Vein endothelial cell (primary cell): ENCODE data around the gene LPAR2. TPM values are rescaled to one million over a fixed set of nuclear protein-coding genes. Genes with fewer than 3 reads are reported as not detected.

ENCODE experiments used
- total RNA-seq: library from RNA; depleted of rRNA; stranded (reverse); fragments of >200 nt; gene quantifications from 2 replicates; pipeline ENCODE4 v1.2.3, GENCODE V29; 2012

Gene LPAR2
- total RNA-seq = 1.3 and 1.8 TPM in 2 replicates

GRCh38 chr19:19627621-19628500, at the start of gene LPAR2:
Gene LPAR2 (minus strand): TSS chr19:19628220. CDS start chr19:19627275, 945 bp downstream.

DNA sequence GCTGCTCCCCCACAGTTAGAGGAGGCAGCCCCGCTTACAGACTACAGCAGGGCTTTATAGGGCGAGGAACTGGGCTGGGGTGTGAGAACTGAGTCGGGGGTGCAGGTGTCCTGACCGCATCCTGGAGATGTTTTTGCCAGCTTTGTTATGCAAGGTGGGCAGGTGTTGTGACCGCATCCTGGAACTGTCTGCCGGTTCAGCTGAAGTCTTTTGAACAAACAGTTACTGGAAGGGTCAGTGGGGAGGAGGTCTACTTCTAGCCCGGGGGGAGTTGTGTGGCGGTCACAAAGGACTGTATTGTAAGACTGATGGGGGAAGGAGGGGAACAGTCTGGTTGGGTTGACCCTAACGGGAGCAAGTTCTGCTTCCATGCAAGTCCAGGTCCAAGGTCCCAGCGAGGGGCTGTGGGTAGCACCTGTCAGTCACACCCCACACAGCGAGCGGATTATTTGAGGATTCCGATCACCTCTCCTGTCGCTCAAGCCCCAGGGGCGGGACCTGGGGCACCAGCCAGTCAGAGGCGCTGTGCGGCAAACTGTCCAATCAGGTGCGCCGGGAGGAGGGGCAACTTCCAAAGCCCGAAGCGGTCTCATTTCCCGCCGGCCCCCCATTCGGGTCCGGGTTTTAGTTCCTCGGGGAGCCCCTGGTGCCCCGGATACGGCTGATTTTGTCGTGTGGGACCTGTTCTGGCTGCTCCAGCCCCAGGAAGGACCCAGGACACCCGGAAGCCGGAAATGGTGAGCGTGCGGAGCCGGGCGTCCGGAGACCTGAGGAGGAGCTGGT, 40.4 kb upstream of the LPAR2 start, which contains the start of gene ZNF101:
ZNF101 (plus strand) TSS at position 610 of the 783 bp plus-strand sequence; CDS start at position 735, 125 bp downstream.

GRCh38 chr19:19663256-19664120, 35.5 kb upstream of the LPAR2 start, which contains the start of gene ATP13A1:
Gene ATP13A1 (minus strand): TSS chr19:19663676. CDS start chr19:19663666, 10 bp downstream.

GRCh38 chr19:19643158-19644053, 15.4 kb upstream of the LPAR2 start, which contains the start of gene GMIP:
Gene GMIP (minus strand): TSS chr19:19643657. CDS start chr19:19643529, 128 bp downstream.

DNA sequence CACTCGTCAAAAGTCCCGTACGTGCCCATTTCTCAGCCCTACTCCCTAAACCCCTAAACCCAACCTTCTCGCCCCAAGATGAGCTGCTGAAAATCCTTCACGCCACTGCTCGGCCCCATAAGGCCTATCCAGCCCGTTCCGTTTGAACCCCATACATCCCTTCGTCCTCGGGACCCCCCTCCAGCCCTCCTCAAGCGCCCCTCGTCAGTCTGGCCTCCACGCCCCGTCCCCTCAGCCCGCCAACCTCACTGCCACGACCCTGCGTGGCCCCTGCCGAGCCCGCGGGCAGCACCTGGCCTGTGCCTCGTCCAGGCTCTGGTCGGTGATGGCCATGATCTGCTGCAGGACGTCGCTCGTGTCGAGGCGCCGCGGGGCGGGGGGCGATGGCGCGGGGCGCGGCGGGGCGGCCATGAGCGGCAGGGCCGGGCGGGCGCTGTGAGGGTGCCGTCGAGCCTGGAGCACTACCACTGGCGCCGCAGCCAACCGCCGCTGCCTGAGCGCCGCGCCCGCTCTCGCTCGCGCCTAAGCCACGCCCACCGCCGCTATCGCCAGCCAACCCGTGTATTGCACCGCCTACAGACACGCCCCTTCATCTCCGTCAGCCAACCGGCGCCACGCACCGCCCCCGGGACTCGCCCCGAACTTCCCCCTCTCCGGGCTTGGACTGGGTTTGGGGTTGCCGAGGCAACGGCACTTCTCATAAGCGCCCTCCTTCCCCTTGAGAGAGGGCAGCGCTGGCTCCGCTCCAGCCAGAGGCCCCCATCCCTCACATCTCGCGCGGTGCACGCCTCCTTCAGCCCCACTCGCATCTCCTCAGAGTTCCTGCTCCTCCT, 9.6 kb downstream of the LPAR2 start, which contains the start of gene PBX4:
PBX4 (minus strand) TSS at position 469 of the 833 bp plus-strand sequence; CDS start at position 411, 58 bp downstream.

Other genes starting within 250 kb of the LPAR2 start
- 91.4 and 101 TPM in 2 replicates for gene GATAD2A, start 222.5 kb downstream of the LPAR2 start, total RNA-seq
- gene TSSK6, start 112.7 kb downstream of the LPAR2 start, total RNA-seq = 1.1 and 1.3 TPM in 2 replicates
- 91.4 and 151 TPM in 2 replicates for gene NDUFA13, start 112.0 kb downstream of the LPAR2 start, total RNA-seq
- gene YJEFN3, start 99.3 kb downstream of the LPAR2 start, total RNA-seq = 0.33 and 0.48 TPM in 2 replicates
- not detected in 2 replicates for gene CILP2, start 90.0 kb downstream of the LPAR2 start, total RNA-seq
- gene PBX4, start 9.5 kb downstream of the LPAR2 start, total RNA-seq = not detected in 2 replicates
- 11.2 and 14.7 TPM in 2 replicates for gene GMIP, start 15.4 kb upstream of the LPAR2 start, total RNA-seq
- gene ATP13A1, start 35.5 kb upstream of the LPAR2 start, total RNA-seq = 49.3 and 72.5 TPM in 2 replicates
- 6.9 and 14.7 TPM in 2 replicates for gene ZNF101, start 40.6 kb upstream of the LPAR2 start, total RNA-seq
- gene ZNF14, start 104.9 kb upstream of the LPAR2 start, total RNA-seq = 5.2 and 5.5 TPM in 2 replicates
- gene ZNF506, start 193.5 kb upstream of the LPAR2 start, total RNA-seq = 6.9 and 13.1 TPM in 2 replicates
- gene ZNF253, start 237.7 kb upstream of the LPAR2 start, total RNA-seq = 6.5 and 6.7 TPM in 2 replicates